Activated CD8-positive, alpha-beta T cell treated with anti-CD3 and anti-CD28 coated beads for 36 hours (primary cell): ENCODE measurements around the gene CPD. TPM values are rescaled to one million over a fixed set of nuclear protein-coding genes. Genes with fewer than 3 reads are reported as not detected.

Source experiments
- ATAC-seq: fragments of 200-7000 bp; cut with Tn5 transposase; one replicate; pipeline ENCODE4 v1.10.0; 2021; ENCODE audit warnings: mild to moderate bottlenecking, moderate library complexity
- CTCF ChIA-PET: fragments of 350-600 bp; sonication (Branson Sonifier 250); formaldehyde crosslinking; loops from one replicate; lab custom pipeline; 2021; ENCODE audit warnings: antibody characterized with exemption; lab: Charles Lee
- POLR2A ChIA-PET: fragments of 350-600 bp; sonication (Branson Sonifier 250); formaldehyde crosslinking; loops from one replicate; lab custom pipeline; 2021; ENCODE audit warnings: antibody characterized with exemption; lab: Charles Lee
- DNase-seq: peaks from one replicate; pipeline ENCODE4 v3.0.0-alpha.2; 2020
- H3K27ac Mint-ChIP-seq: one replicate; pipeline ENCODE4 v1.8.0; 2021; ENCODE audit warnings: mild to moderate bottlenecking, mixed read lengths
- H3K27me3 Mint-ChIP-seq: one replicate; pipeline ENCODE4 v1.8.0; 2021; ENCODE audit warnings: mixed read lengths
- H3K36me3 Mint-ChIP-seq: one replicate; pipeline ENCODE4 v1.8.0; 2021; ENCODE audit warnings: low read depth, mixed read lengths
- H3K4me1 Mint-ChIP-seq: one replicate; pipeline ENCODE4 v1.8.0; 2021; ENCODE audit warnings: low read depth, mixed read lengths
- H3K4me3 Mint-ChIP-seq: one replicate; pipeline ENCODE4 v1.8.0; 2021; ENCODE audit warnings: mild to moderate bottlenecking, moderate library complexity, mixed read lengths
- H3K9me3 Mint-ChIP-seq: one replicate; pipeline ENCODE4 v1.8.0; 2021; ENCODE audit warnings: mixed read lengths
- CTCF ChIP-seq: fragments of 200-600 bp; IDR thresholded peaks from one replicate; pipeline ENCODE4 v1.8.0; 2022; ENCODE audit warnings: antibody characterized with exemption, mild to moderate bottlenecking
- intact Hi-C: fragments of 100-400 bp; cut with micrococcal nuclease; formaldehyde crosslinking; loops from one replicate; pipeline ENCODE4 v1.10.0; 2022
- total RNA-seq, 2 experiments: library from RNA; stranded (reverse); gene quantifications; one replicate each; pipeline ENCODE4 v1.2.3, GENCODE V29; 2021

The CPD gene
- total RNA-seq, 2 experiments from 2014 or later = 25.9 to 26.8 TPM

- Mint-ChIP-seq H3K4me1 (peaks cover 35% of the 10 kb centered on the region), H3K27me3 (peaks cover 2% of the 10 kb centered on the region), H3K27ac (peak overlapping the region; percentile 98), H3K4me3 (peak overlapping the region; percentile 97), H3K9me3 (no peaks in the 10 kb centered on the region), H3K36me3 (peaks cover 12% of the 10 kb centered on the region)
- peak; percentile 12 for DNase-seq
- no peak for TF ChIP-seq CTCF
- ChIA-PET CTCF (interaction anchor here (0.8 to 3.4 kb wide), 18 partner anchors 8 to 547 kb away, joined by 3 to 39 read pairs (median 5); partner anchors contain the start of genes CRLF3 and SSH2), POLR2A (interaction anchor here (0.7 to 1.3 kb wide), 3 partner anchors 10 to 187 kb away, joined by 3 to 6 read pairs (median 3); no protein-coding TSS in a partner anchor)
- intact Hi-C loops = no loop called here
- ATAC-seq = peak; percentile 43
These were observed 99.0 kb downstream of the CPD start for GRCh38 chr17:30477774-30478115.

- Mint-ChIP-seq H3K4me1 (peaks cover 25% of the 10 kb centered on the region), H3K27me3 (no peaks in the 10 kb centered on the region), H3K27ac (no peak overlapping the region), H3K4me3 (no peak overlapping the region), H3K36me3 (peaks cover 38% of the 10 kb centered on the region), H3K9me3 (no peaks in the 10 kb centered on the region)
- intact Hi-C loops = no loop called here
- POLR2A ChIA-PET = interaction anchor here (0.6 kb wide), 1 partner anchor 413 kb away, joined by 3 read pairs; no protein-coding TSS in a partner anchor
- CTCF ChIA-PET = interaction anchor here (2.7 kb wide), 1 partner anchor 11 kb away, joined by 9 read pairs; no protein-coding TSS in a partner anchor
- ATAC-seq = no peak
- DNase-seq = no peak
- no peak for TF ChIP-seq CTCF
These were observed 103.8 kb downstream of the CPD start for GRCh38 chr17:30482555-30482954.

DNA sequence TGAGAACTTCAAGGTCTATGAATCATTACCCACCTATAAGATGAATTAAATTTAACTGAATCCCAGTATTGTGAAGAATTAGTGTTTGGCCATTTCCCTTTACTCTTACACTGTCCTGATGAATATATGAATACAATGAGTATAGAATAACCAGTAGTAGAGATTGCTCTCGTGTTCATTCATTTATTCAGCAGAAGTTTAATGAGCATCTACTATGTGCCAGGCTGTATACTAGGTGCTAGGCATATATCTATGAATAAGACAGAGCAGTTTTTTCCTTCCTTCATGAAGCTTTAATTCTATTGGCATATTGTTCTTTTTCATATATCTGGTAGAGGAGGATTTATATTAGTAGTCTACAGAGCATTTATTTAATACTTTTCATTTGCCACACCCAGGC, 104.4 kb downstream of the CPD start:
- no peaks in the 10 kb centered on the region for H3K9me3 Mint-ChIP-seq
- ChIA-PET POLR2A (interaction anchor here (0.6 kb wide), 1 partner anchor 412 kb away, joined by 3 read pairs; no protein-coding TSS in a partner anchor), CTCF (no interaction called here)
- no peak for TF ChIP-seq CTCF
- no peak overlapping the region for H3K27ac Mint-ChIP-seq
- peaks cover 38% of the 10 kb centered on the region for H3K36me3 Mint-ChIP-seq
- ATAC-seq = no peak
- no peak for DNase-seq
- H3K4me3 Mint-ChIP-seq = no peak overlapping the region
- H3K4me1 Mint-ChIP-seq = peaks cover 22% of the 10 kb centered on the region
- intact Hi-C loops = no loop called here
- no peaks in the 10 kb centered on the region for H3K27me3 Mint-ChIP-seq

DNA sequence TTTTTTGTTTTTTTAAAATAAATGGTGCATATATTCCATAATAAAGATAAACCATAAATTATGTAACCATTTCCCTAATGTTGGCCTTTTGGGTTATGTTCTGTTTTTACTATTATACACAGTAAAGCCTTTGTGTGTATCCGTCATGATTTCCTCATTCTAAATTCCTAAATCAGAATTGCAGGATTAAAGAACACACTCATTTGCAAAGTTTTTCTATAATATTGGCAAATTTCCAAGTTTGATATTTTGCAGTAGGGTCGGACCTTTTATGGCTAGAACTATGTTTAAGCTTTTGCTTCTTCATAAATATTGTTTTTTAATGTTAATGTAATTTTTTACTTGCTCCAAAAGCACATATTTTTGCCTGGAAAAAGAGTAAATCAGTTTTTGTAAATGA, 115.1 kb downstream of the CPD start:
- H3K9me3 Mint-ChIP-seq = no peaks in the 10 kb centered on the region
- H3K27me3 Mint-ChIP-seq = no peaks in the 10 kb centered on the region
- no peaks in the 10 kb centered on the region for H3K4me1 Mint-ChIP-seq
- peaks cover 48% of the 10 kb centered on the region for H3K36me3 Mint-ChIP-seq
- DNase-seq = no peak
- no peak overlapping the region for H3K27ac Mint-ChIP-seq
- no peak overlapping the region for H3K4me3 Mint-ChIP-seq
- POLR2A ChIA-PET = interaction anchor here (1.2 kb wide), 1 partner anchor 24 kb away, joined by 4 read pairs; no protein-coding TSS in a partner anchor
- intact Hi-C loops = no loop called here
- no peak for ATAC-seq
- no peak for TF ChIP-seq CTCF
- CTCF ChIA-PET = interaction anchor here (1.3 to 3.0 kb wide), 3 partner anchors 12 to 153 kb away, joined by 3 to 18 read pairs (median 9); partner anchors contain the start of gene GOSR1

- Mint-ChIP-seq H3K27me3 (no peaks in the 10 kb centered on the region), H3K36me3 (peaks cover 52% of the 10 kb centered on the region), H3K4me3 (no peak overlapping the region), H3K9me3 (no peaks in the 10 kb centered on the region), H3K27ac (no peak overlapping the region), H3K4me1 (peaks cover 9% of the 10 kb centered on the region)
- no peak for DNase-seq
- ChIA-PET CTCF (no interaction called here), POLR2A (no interaction called here)
- no peak for ATAC-seq
- intact Hi-C loops = no loop called here
- TF ChIP-seq CTCF = no peak
These were observed 116.9 kb downstream of the CPD start for GRCh38 chr17:30495586-30495985.
